HG03571 (cell line): ENCODE measurements around the gene STBD1.
"Not testable (repeated sequence)": the region's sequence is repeated elsewhere in the genome, so short reads cannot be mapped to it uniquely, and the experiment has no call there.

Experiments
- ATAC-seq: cut with Tn5 transposase; IDR thresholded peaks from one replicate; pipeline ENCODE4 v1.9.1; 2021; ENCODE audit not compliant: unreplicated experiment

Gene STBD1

GRCh38 chr4:76315267-76315918 lies 8.9 kb downstream of the STBD1 start:
- no peak for ATAC-seq

GRCh38 chr4:76316131-76316530 lies 9.6 kb downstream of the STBD1 start:
- ATAC-seq = no peak

DNA sequence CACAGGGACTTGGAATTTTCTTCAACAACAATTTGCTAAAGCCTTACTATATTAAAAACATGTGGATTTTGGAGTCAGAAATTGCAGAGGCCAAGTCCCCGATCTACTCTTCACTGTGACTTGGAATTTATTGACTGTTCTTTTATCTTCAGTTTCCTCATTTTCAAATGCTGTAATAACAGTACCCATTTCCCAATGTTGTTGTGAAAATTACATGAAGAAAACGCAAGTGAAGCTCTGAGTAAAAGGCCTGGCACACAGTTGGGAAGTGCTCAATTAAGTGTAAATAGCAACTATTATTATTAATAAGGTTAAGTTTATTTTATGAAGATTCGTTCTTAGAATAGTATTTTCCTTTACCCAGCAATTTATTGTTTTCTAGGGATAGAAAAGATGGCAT lies 15.7 kb downstream of the STBD1 start:
- no peak for ATAC-seq

DNA sequence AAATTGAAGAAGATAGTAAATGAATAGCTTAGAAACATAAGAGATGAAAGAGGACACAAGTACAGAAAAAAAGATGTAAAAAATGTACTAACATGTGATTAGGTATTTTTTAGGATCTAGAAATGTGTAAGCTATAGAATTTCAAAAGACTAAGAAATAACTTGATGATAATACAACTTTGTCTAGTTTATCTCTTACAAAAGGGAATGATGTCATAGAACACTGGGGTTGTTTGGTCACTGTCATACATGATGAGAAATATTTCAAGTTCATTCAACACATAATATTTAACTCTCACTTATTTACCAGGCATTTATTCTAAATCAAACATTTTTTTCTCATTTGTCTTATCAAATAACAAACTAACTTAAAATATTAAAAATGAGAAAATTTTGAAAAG lies 18.5 kb downstream of the STBD1 start:
- ATAC-seq = no peak

- ATAC-seq = no peak
Observed at GRCh38 chr4:76326515-76326914, 20.0 kb downstream of the STBD1 start.

GRCh38 chr4:76334885-76335284 lies 28.4 kb downstream of the STBD1 start:
- ATAC-seq = no peak

DNA sequence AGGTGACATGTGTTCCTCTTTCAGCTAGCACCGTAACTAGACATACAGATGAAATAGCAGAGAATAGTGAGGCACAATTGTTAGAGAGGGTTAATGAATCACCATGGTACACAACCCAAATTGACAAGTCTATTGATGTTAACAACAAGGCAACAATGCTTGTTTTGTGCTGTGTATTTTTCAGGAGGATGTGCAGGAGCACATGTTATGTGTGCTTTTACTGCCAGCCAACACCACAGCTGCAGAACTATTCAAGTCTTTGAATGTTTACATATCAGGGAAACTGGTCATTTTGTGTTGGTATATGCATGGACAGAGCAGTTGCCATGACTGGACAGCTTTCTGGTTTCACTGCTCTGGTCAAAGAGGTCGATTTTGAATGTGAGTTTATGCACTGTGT lies 32.8 kb downstream of the STBD1 start:
- ATAC-seq = no peak

- ATAC-seq = no peak
Observed at GRCh38 chr4:76341063-76341462, 34.5 kb downstream of the STBD1 start.

- ATAC-seq = no peak
Observed at GRCh38 chr4:76342191-76342590, 35.7 kb downstream of the STBD1 start.

- no peak for ATAC-seq
Observed at GRCh38 chr4:76342803-76343202, 36.3 kb downstream of the STBD1 start.

- ATAC-seq = no peak
Observed at GRCh38 chr4:76354517-76355473, 48.3 kb downstream of the STBD1 start.

- ATAC-seq = no peak
Observed at GRCh38 chr4:76357981-76358380, 51.4 kb downstream of the STBD1 start.

DNA sequence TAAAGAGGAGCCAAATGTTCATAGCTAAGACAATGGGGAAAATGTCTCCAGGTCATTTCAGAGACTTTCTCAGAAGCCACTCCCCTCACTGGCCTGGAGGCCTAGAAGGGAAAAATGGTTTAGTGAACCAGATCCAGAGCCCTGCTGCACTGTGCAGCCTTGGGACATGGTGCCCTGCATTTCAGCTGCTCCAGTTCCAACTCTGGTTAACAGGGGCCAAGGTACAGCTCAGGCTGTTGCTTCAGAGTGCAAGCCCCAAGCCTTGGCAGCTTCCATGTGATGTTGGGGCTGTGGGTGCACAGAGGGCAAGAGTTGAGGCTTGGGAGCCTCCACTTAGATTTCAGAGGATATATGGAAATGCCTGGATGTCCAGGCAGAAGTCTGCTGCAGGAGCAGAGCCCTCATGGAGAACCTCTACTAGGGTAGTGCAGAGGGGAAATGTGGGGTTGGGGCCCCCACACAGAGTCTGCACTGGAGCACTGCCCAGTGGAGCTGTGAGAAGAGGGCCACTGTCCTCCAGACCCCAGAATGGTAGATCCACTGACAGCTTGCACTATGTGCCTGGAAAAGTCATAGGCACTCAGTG lies 53.4 kb downstream of the STBD1 start:
- ATAC-seq = not testable (repeated sequence)
